Measurements from ENCODE around the gene FAM13A. TPM values are rescaled to one million over a fixed set of nuclear protein-coding genes. Genes with fewer than 3 reads are reported as not detected.
"Not testable (repeated sequence)": the region's sequence is repeated elsewhere in the genome, so short reads cannot be mapped to it uniquely, and the experiment has no call there.

FAM13A gene
- polyA plus RNA-seq, 1 of the 3 experiments (the other 2 are of a cell fraction): 0.67 TPM

DNA sequence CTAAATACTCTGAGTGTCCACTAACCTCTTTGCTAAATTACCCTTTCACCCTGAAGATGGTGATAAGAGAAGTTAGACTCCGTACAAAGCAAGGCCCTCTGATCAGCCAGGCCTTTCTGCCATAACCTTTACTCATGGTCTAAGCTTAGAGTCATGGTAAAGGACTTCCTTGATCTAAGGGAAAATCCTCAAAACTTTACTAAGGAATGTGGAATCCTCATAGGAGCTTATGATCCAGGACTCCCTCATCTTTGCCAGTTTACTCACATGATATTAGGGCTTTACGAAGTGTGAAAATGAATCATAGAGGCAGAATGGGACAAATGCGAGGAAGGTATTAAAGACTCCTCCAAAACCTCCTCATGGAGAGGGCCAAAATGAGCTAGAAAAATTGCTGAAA is 7.9 kb upstream of the FAM13A start:
- H3K4me1 ChIP-seq (ENCODE audit: control insufficient read depth in 1 of 2, insufficient read depth in 2 of 2, low read depth in 1 of 2, low read length in 1 of 2): no peaks in the 10 kb centered on the region
- no peaks in the 10 kb centered on the region for H3K27me3 ChIP-seq (ENCODE audit: insufficient read depth)
- H3K9ac ChIP-seq: no peak overlapping the region
- WGBS (ENCODE audit: low lambda C conversion rate): 67% methylated on average over 3 of the region's 3 CpGs
- TF ChIP-seq SIN3A (IDR thresholded peaks at IDR 0.05; ENCODE audit: borderline replicate concordance, low read depth, low read length): no peak
- TF ChIP-seq JUND (IDR thresholded peaks at IDR 0.05): no peak
- no peak for TF ChIP-seq TAF1 (IDR thresholded peaks at IDR 0.05; ENCODE audit: borderline replicate concordance, low read depth, low read length)
- TF ChIP-seq MEF2A (IDR thresholded peaks at IDR 0.05; ENCODE audit: borderline replicate concordance, low read depth): no peak
- TF ChIP-seq IRF3 (IDR thresholded peaks at IDR 0.05; ENCODE audit: low read depth, low read length): no peak
- TF ChIP-seq, protein P1, sequence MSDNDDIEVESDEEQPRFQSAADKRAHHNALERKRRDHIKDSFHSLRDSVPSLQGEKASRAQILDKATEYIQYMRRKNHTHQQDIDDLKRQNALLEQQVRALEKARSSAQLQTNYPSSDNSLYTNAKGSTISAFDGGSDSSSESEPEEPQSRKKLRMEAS (IDR thresholded peaks at IDR 0.05; ENCODE audit: low read depth): no peak
- TF ChIP-seq RFX5 (IDR thresholded peaks at IDR 0.05; ENCODE audit: low read length): no peak
- TF ChIP-seq, protein P2, sequence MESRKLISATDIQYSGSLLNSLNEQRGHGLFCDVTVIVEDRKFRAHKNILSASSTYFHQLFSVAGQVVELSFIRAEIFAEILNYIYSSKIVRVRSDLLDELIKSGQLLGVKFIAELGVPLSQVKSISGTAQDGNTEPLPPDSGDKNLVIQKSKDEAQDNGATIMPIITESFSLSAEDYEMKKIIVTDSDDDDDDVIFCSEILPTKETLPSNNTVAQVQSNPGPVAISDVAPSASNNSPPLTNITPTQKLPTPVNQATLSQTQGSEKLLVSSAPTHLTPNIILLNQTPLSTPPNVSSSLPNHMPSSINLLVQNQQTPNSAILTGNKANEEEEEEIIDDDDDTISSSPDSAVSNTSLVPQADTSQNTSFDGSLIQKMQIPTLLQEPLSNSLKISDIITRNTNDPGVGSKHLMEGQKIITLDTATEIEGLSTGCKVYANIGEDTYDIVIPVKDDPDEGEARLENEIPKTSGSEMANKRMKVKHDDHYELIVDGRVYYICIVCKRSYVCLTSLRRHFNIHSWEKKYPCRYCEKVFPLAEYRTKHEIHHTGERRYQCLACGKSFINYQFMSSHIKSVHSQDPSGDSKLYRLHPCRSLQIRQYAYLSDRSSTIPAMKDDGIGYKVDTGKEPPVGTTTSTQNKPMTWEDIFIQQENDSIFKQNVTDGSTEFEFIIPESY (IDR thresholded peaks at IDR 0.05; ENCODE audit: borderline replicate concordance, low read depth): no peak
- H3K36me3 ChIP-seq (replicated peaks in 1 of 2; ENCODE audit: control insufficient read depth in 1 of 2, insufficient read depth in 2 of 2, low read length in 1 of 2): no peaks in the 10 kb centered on the region
- no peaks in the 10 kb centered on the region for H3K79me2 ChIP-seq (ENCODE audit: insufficient read depth)
- DNase-seq: no peak
- no peaks in the 10 kb centered on the region for H3F3A ChIP-seq (replicated peaks; ENCODE audit: insufficient read depth)
- H4K20me1 ChIP-seq (ENCODE audit: insufficient read depth): no peaks in the 10 kb centered on the region
- no peaks in the 10 kb centered on the region for H3K9me3 ChIP-seq
- no peak overlapping the region for H3K4me2 ChIP-seq
- ChIA-PET POLR2A (no interaction called here), CTCF (interaction anchor here (1.0 to 1.7 kb wide), 2 partner anchors 10 to 36 kb away, joined by 3 to 6 read pairs; no protein-coding TSS in a partner anchor)
- no peak overlapping the region for H3K27ac ChIP-seq (ENCODE audit: low read depth in 2 of 2, low read length in 1 of 2)
- H3K9me2 ChIP-seq: no peaks in the 10 kb centered on the region
- H2AFZ ChIP-seq (ENCODE audit: low read depth): no peak overlapping the region
- no peak overlapping the region for H3K4me3 ChIP-seq (ENCODE audit: low read depth in 2 of 2, low read length in 1 of 2)

DNA sequence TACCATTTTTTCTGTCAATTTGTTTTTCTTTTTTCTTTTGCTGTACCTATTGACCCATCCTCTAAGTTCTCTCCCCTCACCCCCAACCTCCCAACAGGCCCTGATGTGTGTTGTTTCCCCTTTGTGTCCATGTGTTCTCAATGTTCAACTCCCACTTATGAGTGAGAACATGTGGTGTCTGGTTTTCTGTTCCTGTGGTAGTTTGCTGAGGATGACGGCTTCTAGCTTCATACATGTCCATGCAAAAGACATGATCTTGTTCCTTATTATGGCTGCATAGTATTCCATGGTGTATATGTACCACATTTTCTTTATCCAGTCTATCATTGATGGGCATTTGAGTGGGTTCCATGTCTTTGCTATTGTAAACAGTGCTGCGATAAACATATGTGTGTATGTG is 859 bp upstream of the FAM13A start:
- WGBS (ENCODE audit: low lambda C conversion rate): 52% methylated on average over 2 of the region's 2 CpGs
- H3K4me3 ChIP-seq (ENCODE audit: low read depth in 2 of 2, low read length in 1 of 2); DNase-seq; H3K27ac ChIP-seq (ENCODE audit: low read depth in 2 of 2, low read length in 1 of 2); H2AFZ ChIP-seq (ENCODE audit: low read depth); H3K9ac ChIP-seq; H3K9me2 ChIP-seq; H3K27me3 ChIP-seq (ENCODE audit: insufficient read depth); H3K4me1 ChIP-seq (ENCODE audit: control insufficient read depth in 1 of 2, insufficient read depth in 2 of 2, low read depth in 1 of 2, low read length in 1 of 2); H3K9me3 ChIP-seq; H3K36me3 ChIP-seq (replicated peaks in 1 of 2; ENCODE audit: control insufficient read depth in 1 of 2, insufficient read depth in 2 of 2, low read length in 1 of 2); H3K4me2 ChIP-seq; H3F3A ChIP-seq (replicated peaks; ENCODE audit: insufficient read depth); H3K79me2 ChIP-seq (ENCODE audit: insufficient read depth); POLR2A ChIA-PET; H4K20me1 ChIP-seq (ENCODE audit: insufficient read depth): not testable (repeated sequence)
- CTCF ChIA-PET: interaction anchor here (1.0 to 1.3 kb wide), 2 partner anchors 13 to 22 kb away, joined by 3 read pairs; no protein-coding TSS in a partner anchor
